ENCODE results near the gene CD53. TPM values are rescaled to one million over a fixed set of nuclear protein-coding genes. Genes with fewer than 3 reads are reported as not detected.
"Not testable (repeated sequence)": the region's sequence is repeated elsewhere in the genome, so short reads cannot be mapped to it uniquely, and the experiment has no call there.

Gene CD53
- total RNA-seq, 6 experiments from 2014 or later: 7.8 to 26.6 (median 11.9) TPM

GRCh38 chr1:110927484-110928075 is 54.6 kb downstream of the CD53 start:
- Histone ChIP-seq H3K4me1 (no peaks in the 10 kb centered on the region), H3K9me3 (no peaks in the 10 kb centered on the region), H3K27ac (no peak overlapping the region), H3K4me3 (no peak overlapping the region), H3K27me3 (no peaks in the 10 kb centered on the region), H3K36me3 (no peaks in the 10 kb centered on the region)
- intact Hi-C loops (cut with DNase I): no loop called here
- DNase-seq: no peak
- TF ChIP-seq POLR2A (IDR thresholded peaks at IDR 0.05) (no peak), CTCF (IDR thresholded peaks at IDR 0.05) (no peak)
- 69% methylated on average over 1 of the region's 2 CpGs for WGBS (ENCODE audit: insufficient coverage, low coverage, low lambda C conversion rate, missing lambda C conversion rate)
- no peak for ATAC-seq

DNA sequence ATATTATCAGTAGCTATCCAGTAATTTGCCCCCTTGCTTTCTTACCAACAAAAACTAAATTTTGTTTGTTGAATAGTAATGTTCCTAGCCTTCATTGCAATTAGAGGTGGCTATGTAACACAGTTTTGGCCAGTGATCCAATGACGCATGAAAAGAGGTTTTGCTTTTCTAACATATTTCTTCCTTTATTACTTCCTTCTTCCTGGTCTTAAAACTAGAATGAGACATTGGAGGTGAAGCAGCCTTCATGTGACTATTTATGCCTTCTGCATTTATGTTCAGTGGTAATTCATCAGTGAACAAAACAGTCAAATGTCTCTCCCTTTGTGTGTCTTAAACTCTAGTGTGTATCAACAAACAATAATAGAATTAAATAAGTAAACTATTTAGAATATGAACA is 55.2 kb downstream of the CD53 start:
- DNase-seq (no peak), ATAC-seq (no peak)
- Histone ChIP-seq H3K36me3 (no peaks in the 10 kb centered on the region), H3K27me3 (no peaks in the 10 kb centered on the region), H3K4me3 (no peak overlapping the region), H3K9me3 (no peaks in the 10 kb centered on the region), H3K27ac (no peak overlapping the region), H3K4me1 (no peaks in the 10 kb centered on the region)
- TF ChIP-seq POLR2A (IDR thresholded peaks at IDR 0.05) (no peak), CTCF (IDR thresholded peaks at IDR 0.05) (no peak)
- 75% methylated on average over 1 of the region's 1 CpG for WGBS (ENCODE audit: insufficient coverage, low coverage, low lambda C conversion rate, missing lambda C conversion rate)
- intact Hi-C loops (cut with DNase I): no loop called here

GRCh38 chr1:110928904-110929303 is 56.0 kb downstream of the CD53 start:
- Histone ChIP-seq H3K36me3 (no peaks in the 10 kb centered on the region), H3K4me1 (no peaks in the 10 kb centered on the region), H3K27ac (no peak overlapping the region), H3K27me3 (no peaks in the 10 kb centered on the region), H3K4me3 (no peak overlapping the region), H3K9me3 (no peaks in the 10 kb centered on the region)
- 47% methylated on average over 2 of the region's 2 CpGs for WGBS (ENCODE audit: insufficient coverage, low coverage, low lambda C conversion rate, missing lambda C conversion rate)
- no peak for DNase-seq
- intact Hi-C loops (cut with DNase I): no loop called here
- no peak for ATAC-seq
- TF ChIP-seq POLR2A (IDR thresholded peaks at IDR 0.05) (no peak), CTCF (IDR thresholded peaks at IDR 0.05) (no peak)

GRCh38 chr1:110931097-110931496 is 58.1 kb downstream of the CD53 start:
- WGBS (ENCODE audit: insufficient coverage, low coverage, low lambda C conversion rate, missing lambda C conversion rate): 78% methylated on average over 3 of the region's 3 CpGs
- ATAC-seq; H3K36me3 ChIP-seq; DNase-seq; H3K27ac ChIP-seq; H3K27me3 ChIP-seq; intact Hi-C loops (cut with DNase I); H3K4me1 ChIP-seq; H3K4me3 ChIP-seq; H3K9me3 ChIP-seq: not testable (repeated sequence)

- no peak for ATAC-seq
- H3K4me1 ChIP-seq: no peaks in the 10 kb centered on the region
- 85% methylated on average over 1 of the region's 1 CpG for WGBS (ENCODE audit: insufficient coverage, low coverage, low lambda C conversion rate, missing lambda C conversion rate)
- DNase-seq: no peak
- H3K27me3 ChIP-seq: no peaks in the 10 kb centered on the region
- H3K36me3 ChIP-seq: no peaks in the 10 kb centered on the region
- no peak for TF ChIP-seq CTCF (IDR thresholded peaks at IDR 0.05)
- no peak for TF ChIP-seq POLR2A (IDR thresholded peaks at IDR 0.05)
- peaks cover 0 to 2% (median 0%) of the 10 kb centered on the region in 4 donors for H3K9me3 ChIP-seq
- no peak overlapping the region for H3K4me3 ChIP-seq
- intact Hi-C loops (cut with DNase I): no loop called here
- H3K27ac ChIP-seq: no peak overlapping the region
These were observed 63.6 kb downstream of the CD53 start for GRCh38 chr1:110936567-110936966.

Measured in right lobe of liver (tissue), 6 donors.